HL-60 (cell line): Measurements from ENCODE around the gene ABCD3.

Experiments used
- DNase-seq, 2 experiments: peaks; one replicate each; pipeline ENCODE4 v3.0.0-alpha.2; 2010 to 2020; ENCODE audit warnings: low read depth in 1 of 2, low spot score in 1 of 2
- H3K27ac ChIP-seq: fragments of 250-450 bp; sonication (Bioruptor Pico); replicated peaks from 2 replicates; pipeline ENCODE4 v1.5.1; 2020; ENCODE audit warnings: mild to moderate bottlenecking, moderate library complexity
- H3K27me3 ChIP-seq: fragments of 250-450 bp; sonication (Bioruptor Pico); 2 replicates; pipeline ENCODE4 v1.5.1; 2021; ENCODE audit warnings: mild to moderate bottlenecking, moderate library complexity; ENCODE audit not compliant: insufficient read depth, poor library complexity, severe bottlenecking
- H3K4me3 ChIP-seq: replicated peaks from 2 replicates; pipeline ENCODE4 v1.5.1; 2011; ENCODE audit warnings: mild to moderate bottlenecking, control low read depth, low read length; ENCODE audit not compliant: insufficient read depth
- GABPA ChIP-seq: IDR thresholded peaks from 2 replicates; pipeline ENCODE4 v1.6.1; 2012; ENCODE audit warnings: low read depth
- POLR2AphosphoS5 ChIP-seq: IDR thresholded peaks from 2 replicates; pipeline ENCODE4 v1.6.1; 2012; ENCODE audit warnings: low read depth
- REST ChIP-seq: IDR thresholded peaks from 2 replicates; pipeline ENCODE4 v1.6.1; 2012; ENCODE audit warnings: low read depth; ENCODE audit not compliant: insufficient replicate concordance
- SPI1 ChIP-seq: IDR thresholded peaks from 2 replicates; pipeline ENCODE4 v1.6.1; 2012; ENCODE audit warnings: low read depth, mild to moderate bottlenecking, borderline replicate concordance
- TF ChIP-seq, protein P1 (sequence below): IDR thresholded peaks from one replicate; pipeline ENCODE4 v1.5.1; 2011; ENCODE audit warnings: low read length, control low read depth, inconsistent platforms; ENCODE audit not compliant: insufficient read depth

Gene ABCD3

DNA sequence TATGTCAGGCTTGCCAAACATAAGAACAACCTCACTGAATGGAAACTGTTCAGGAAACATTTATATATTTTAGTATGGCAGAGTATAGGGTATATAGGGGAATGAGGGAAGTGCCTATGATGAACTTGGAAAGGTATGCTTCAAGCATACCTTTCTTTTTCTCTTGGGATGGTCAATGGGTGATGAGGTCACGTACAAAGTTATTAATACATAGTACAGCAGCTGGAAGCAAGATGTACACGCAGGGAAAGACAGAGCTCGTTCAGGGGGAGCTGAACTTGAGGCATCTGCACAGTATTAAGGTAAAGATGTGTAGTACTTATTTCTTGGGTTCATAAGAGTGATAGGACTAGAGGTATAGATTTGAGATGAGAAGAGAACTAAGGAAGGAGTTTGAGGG is 61.5 kb downstream of the ABCD3 start:
- H3K27ac ChIP-seq: no peak overlapping the region
- TF ChIP-seq, protein P1, sequence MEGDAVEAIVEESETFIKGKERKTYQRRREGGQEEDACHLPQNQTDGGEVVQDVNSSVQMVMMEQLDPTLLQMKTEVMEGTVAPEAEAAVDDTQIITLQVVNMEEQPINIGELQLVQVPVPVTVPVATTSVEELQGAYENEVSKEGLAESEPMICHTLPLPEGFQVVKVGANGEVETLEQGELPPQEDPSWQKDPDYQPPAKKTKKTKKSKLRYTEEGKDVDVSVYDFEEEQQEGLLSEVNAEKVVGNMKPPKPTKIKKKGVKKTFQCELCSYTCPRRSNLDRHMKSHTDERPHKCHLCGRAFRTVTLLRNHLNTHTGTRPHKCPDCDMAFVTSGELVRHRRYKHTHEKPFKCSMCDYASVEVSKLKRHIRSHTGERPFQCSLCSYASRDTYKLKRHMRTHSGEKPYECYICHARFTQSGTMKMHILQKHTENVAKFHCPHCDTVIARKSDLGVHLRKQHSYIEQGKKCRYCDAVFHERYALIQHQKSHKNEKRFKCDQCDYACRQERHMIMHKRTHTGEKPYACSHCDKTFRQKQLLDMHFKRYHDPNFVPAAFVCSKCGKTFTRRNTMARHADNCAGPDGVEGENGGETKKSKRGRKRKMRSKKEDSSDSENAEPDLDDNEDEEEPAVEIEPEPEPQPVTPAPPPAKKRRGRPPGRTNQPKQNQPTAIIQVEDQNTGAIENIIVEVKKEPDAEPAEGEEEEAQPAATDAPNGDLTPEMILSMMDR: no peak
- no peak for TF ChIP-seq SPI1
- TF ChIP-seq GABPA: no peak
- TF ChIP-seq POLR2AphosphoS5: no peak
- TF ChIP-seq REST: no peak
- H3K4me3 ChIP-seq: no peak overlapping the region
- H3K27me3 ChIP-seq: no peaks in the 10 kb centered on the region
- no peak for DNase-seq

- DNase-seq: peak; percentile 41 to 60
- no peak overlapping the region for H3K27ac ChIP-seq
- H3K4me3 ChIP-seq: no peak overlapping the region
- no peaks in the 10 kb centered on the region for H3K27me3 ChIP-seq
- TF ChIP-seq, protein P1: peak; percentile 72
- no peak for TF ChIP-seq REST
These were observed 63.3 kb downstream of the ABCD3 start for GRCh38 chr1:94481473-94481933.

DNA sequence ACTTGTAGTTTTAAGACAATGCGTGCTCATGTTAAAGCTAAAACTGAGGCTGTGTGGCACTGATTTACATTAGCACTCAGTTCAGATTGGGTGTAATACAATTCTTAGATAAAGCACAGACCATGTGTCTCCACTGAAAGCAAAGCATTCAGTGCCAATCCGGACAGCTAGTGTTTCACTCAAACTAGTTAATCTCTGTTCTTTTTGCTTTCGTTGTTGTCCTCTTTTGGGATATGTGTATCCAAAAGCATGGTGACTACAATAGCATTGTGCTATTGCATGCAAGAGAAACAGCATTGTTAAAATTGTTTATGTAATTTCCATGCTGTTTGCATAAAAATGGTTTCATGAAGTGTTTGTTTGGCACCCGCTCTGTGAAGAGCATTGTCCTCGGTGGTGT is 68.8 kb downstream of the ABCD3 start:
- Histone ChIP-seq H3K4me3 (no peak overlapping the region), H3K27ac (no peak overlapping the region), H3K27me3 (no peaks in the 10 kb centered on the region)
- no peak for TF ChIP-seq GABPA
- TF ChIP-seq, protein P1: no peak
- TF ChIP-seq REST: no peak
- TF ChIP-seq SPI1: no peak
- no peak for TF ChIP-seq POLR2AphosphoS5
- no peak for DNase-seq
